ENCODE results near the gene RAX2. TPM values are rescaled to one million over a fixed set of nuclear protein-coding genes. Genes with fewer than 3 reads are reported as not detected.

The RAX2 gene
- total RNA-seq, 1 experiment from 2014 or later, result not detected

DNA sequence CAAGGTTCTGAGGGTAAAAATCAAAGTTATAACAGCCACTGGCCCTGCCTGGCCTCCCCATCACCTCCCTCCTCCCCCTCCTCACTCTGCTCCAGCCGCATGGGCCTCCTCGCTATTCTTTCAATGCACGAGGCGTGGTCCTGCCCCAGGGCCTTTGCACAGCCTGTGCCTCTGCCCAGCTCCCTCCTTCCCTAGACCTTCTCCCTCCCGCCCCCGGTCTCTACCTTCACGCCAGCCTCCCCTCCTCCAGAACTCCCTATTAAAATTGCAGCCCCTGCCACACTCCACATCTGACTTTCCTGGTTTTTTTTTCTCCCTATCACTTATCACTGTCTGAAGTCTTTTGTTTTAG is 3.3 kb downstream of the RAX2 start:
- TF ChIP-seq EZH2phosphoT487 (IDR thresholded peaks at IDR 0.05; ENCODE audit: borderline replicate concordance), result no peak
- no peak for TF ChIP-seq FOSL1 (IDR thresholded peaks at IDR 0.05; ENCODE audit: low read depth)
- no peak for TF ChIP-seq TCF7L2 (IDR thresholded peaks at IDR 0.05; ENCODE audit: borderline replicate concordance, extremely low read depth, insufficient read depth, insufficient read length)
- TF ChIP-seq ATF3 (IDR thresholded peaks at IDR 0.05), result no peak
- no peak for TF ChIP-seq POLR2A (IDR thresholded peaks at IDR 0.05; ENCODE audit: borderline replicate concordance, extremely low read depth, insufficient read depth, insufficient read length)
- TF ChIP-seq, protein P1, sequence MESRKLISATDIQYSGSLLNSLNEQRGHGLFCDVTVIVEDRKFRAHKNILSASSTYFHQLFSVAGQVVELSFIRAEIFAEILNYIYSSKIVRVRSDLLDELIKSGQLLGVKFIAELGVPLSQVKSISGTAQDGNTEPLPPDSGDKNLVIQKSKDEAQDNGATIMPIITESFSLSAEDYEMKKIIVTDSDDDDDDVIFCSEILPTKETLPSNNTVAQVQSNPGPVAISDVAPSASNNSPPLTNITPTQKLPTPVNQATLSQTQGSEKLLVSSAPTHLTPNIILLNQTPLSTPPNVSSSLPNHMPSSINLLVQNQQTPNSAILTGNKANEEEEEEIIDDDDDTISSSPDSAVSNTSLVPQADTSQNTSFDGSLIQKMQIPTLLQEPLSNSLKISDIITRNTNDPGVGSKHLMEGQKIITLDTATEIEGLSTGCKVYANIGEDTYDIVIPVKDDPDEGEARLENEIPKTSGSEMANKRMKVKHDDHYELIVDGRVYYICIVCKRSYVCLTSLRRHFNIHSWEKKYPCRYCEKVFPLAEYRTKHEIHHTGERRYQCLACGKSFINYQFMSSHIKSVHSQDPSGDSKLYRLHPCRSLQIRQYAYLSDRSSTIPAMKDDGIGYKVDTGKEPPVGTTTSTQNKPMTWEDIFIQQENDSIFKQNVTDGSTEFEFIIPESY (IDR thresholded peaks at IDR 0.05; ENCODE audit: extremely low read depth, insufficient replicate concordance, low read length), result no peak
- TF ChIP-seq SRF (IDR thresholded peaks at IDR 0.05; ENCODE audit: low read depth), result no peak
- H2AFZ ChIP-seq (ENCODE audit: low read depth, low read length, poor library complexity, severe bottlenecking), result no peak overlapping the region
- no peak overlapping the region for H3K9ac ChIP-seq (ENCODE audit: low read length)
- ChIA-PET CTCF (no interaction called here), RAD21 (ENCODE audit: low non-redundant PET in 1 of 2, low total read pairs in 2 of 2, uncharacterized antibody in 2 of 2, unreplicated experiment in 2 of 2) (no interaction called here), POLR2A (no interaction called here)
- BruUV-seq (replicated peaks), result no TSS peak
- intact Hi-C loops (cut with micrococcal nuclease), result no loop called here
- no peaks in the 10 kb centered on the region for H3K9me2 ChIP-seq (ENCODE audit: insufficient read depth)
- no peaks in the 10 kb centered on the region for H3K4me1 ChIP-seq (ENCODE audit: control insufficient read depth in 1 of 2, insufficient read depth in 2 of 2, low read length in 2 of 2)
- H4K20me1 ChIP-seq (ENCODE audit: insufficient read depth), result no peaks in the 10 kb centered on the region
- H3K4me2 ChIP-seq (ENCODE audit: low read length), result no peak overlapping the region
- no peaks in the 10 kb centered on the region for H3K79me2 ChIP-seq (ENCODE audit: insufficient read depth, low read length)
- H3K36me3 ChIP-seq (ENCODE audit: control insufficient read depth in 1 of 2, insufficient read depth in 2 of 2, low read length in 2 of 2), result peaks cover 0 to 5% of the 10 kb centered on the region in 2 experiments; a peak in 2 of 4 replicates
- DNase-seq (ENCODE audit: low read depth, low spot score), result no peak
- H3K27ac ChIP-seq (ENCODE audit: low read depth, low read length), result no peak overlapping the region
- ATAC-seq, result no peak
- no peaks in the 10 kb centered on the region for H3K9me3 ChIP-seq (ENCODE audit: control insufficient read depth in 1 of 2, insufficient read depth in 1 of 2, low read depth in 1 of 2, low read length in 2 of 2)
- no peaks in the 10 kb centered on the region for H3K27me3 ChIP-seq (ENCODE audit: insufficient read depth, low read length)
- no peak overlapping the region for H3K4me3 ChIP-seq (replicated peaks in 1 of 2; ENCODE audit: low read depth in 1 of 2, low read length in 2 of 2)

Measured in HCT116 (cell line).